Neuronal stem cell (in vitro differentiated cells): ENCODE results near the gene COMP.
A peak's percentile ranks its signal among the peaks of the same experiment; 100 is the strongest.

ENCODE experiments used
- DNase-seq: peaks from one replicate; pipeline ENCODE4 v3.0.0-alpha.2; 2013; ENCODE audit warnings: low spot score
- H2AFZ ChIP-seq: one replicate; pipeline ENCODE4 v1.6.1; 2013; ENCODE audit warnings: mild to moderate bottlenecking, low read length, inconsistent platforms
- H2AK5ac ChIP-seq: 2 replicates; pipeline ENCODE4 v1.6.1; 2013; ENCODE audit warnings: low read depth, mild to moderate bottlenecking, inconsistent platforms, low read length, moderate library complexity, mixed read lengths
- H2BK120ac ChIP-seq: 2 replicates; pipeline ENCODE4 v1.6.1; 2013; ENCODE audit warnings: low read depth, mild to moderate bottlenecking, inconsistent platforms, low read length, moderate library complexity, mixed read lengths
- H2BK12ac ChIP-seq: one replicate; pipeline ENCODE4 v1.6.1; 2013; ENCODE audit warnings: low read length, inconsistent platforms
- H2BK15ac ChIP-seq: 2 replicates; pipeline ENCODE4 v1.6.1; 2013; ENCODE audit warnings: mild to moderate bottlenecking, low read length, inconsistent platforms, mixed read lengths
- H2BK5ac ChIP-seq: one replicate; pipeline ENCODE4 v1.6.1; 2013; ENCODE audit warnings: inconsistent platforms, mild to moderate bottlenecking, low read length, moderate library complexity
- H3K14ac ChIP-seq: one replicate; pipeline ENCODE4 v1.6.1; 2013; ENCODE audit warnings: low read length, inconsistent platforms
- H3K18ac ChIP-seq: 2 replicates; pipeline ENCODE4 v1.6.1; 2013; ENCODE audit warnings: low read length, inconsistent platforms
- H3K23ac ChIP-seq: 2 replicates; pipeline ENCODE4 v1.6.1; 2013; ENCODE audit warnings: low read depth, mild to moderate bottlenecking, mixed read lengths, low read length, inconsistent platforms; ENCODE audit not compliant: poor library complexity
- H3K27ac ChIP-seq: replicated peaks from 3 replicates; pipeline ENCODE4 v1.5.1; 2013; ENCODE audit warnings: low read length, inconsistent platforms
- H3K27me3 ChIP-seq, 3 experiments: 2 replicates each; pipeline ENCODE4 v1.6.1; 2013; ENCODE audit warnings: low read length in 3 of 3, mild to moderate bottlenecking in 2 of 3, inconsistent platforms in 1 of 3, low read depth in 1 of 3, mixed read lengths in 1 of 3, moderate library complexity in 1 of 3; ENCODE audit not compliant: control insufficient read depth in 3 of 3, insufficient read depth in 3 of 3
- H3K36me3 ChIP-seq, 2 donors: replicated peaks in 1 of 2; 2 replicates each; pipeline ENCODE4 v1.6.1; 2013; ENCODE audit warnings: low read length in 2 of 2; ENCODE audit not compliant: control insufficient read depth in 2 of 2, insufficient read depth in 2 of 2
- H3K4ac ChIP-seq: 2 replicates; pipeline ENCODE4 v1.6.1; 2013; ENCODE audit warnings: inconsistent platforms, mild to moderate bottlenecking, low read length, moderate library complexity
- H3K4me1 ChIP-seq, 2 donors: 1 replicate in 1 of 2; 2 replicates in 1 of 2; pipeline ENCODE4 v1.6.1; 2013; ENCODE audit warnings: low read length in 2 of 2, low read depth in 1 of 2; ENCODE audit not compliant: control insufficient read depth in 2 of 2, insufficient read depth in 1 of 2
- H3K4me2 ChIP-seq: one replicate; pipeline ENCODE4 v1.6.1; 2013; ENCODE audit warnings: mild to moderate bottlenecking, low read length, inconsistent platforms; ENCODE audit not compliant: insufficient read depth, poor library complexity, severe bottlenecking
- H3K4me3 ChIP-seq, 2 donors: 2 replicates each; pipeline ENCODE4 v1.5.1; 2013; ENCODE audit warnings: low read length in 2 of 2, mild to moderate bottlenecking in 2 of 2, inconsistent platforms in 1 of 2, moderate library complexity in 1 of 2
- H3K79me1 ChIP-seq: one replicate; pipeline ENCODE4 v1.6.1; 2013; ENCODE audit warnings: low read depth, mild to moderate bottlenecking, inconsistent platforms, low read length, moderate library complexity
- H3K9ac ChIP-seq: one replicate; pipeline ENCODE4 v1.6.1; 2013; ENCODE audit warnings: mild to moderate bottlenecking, low read depth, low read length, inconsistent platforms; ENCODE audit not compliant: poor library complexity
- H3K9me3 ChIP-seq, 2 donors: replicated peaks in 1 of 2; 2 replicates each; pipeline versions ENCODE3 to v1.6.1; 2013; ENCODE audit warnings: low read length in 2 of 2, mild to moderate bottlenecking in 2 of 2, inconsistent platforms in 1 of 2, low read depth in 1 of 2, mixed read lengths in 1 of 2, moderate library complexity in 1 of 2; ENCODE audit not compliant: control insufficient read depth in 2 of 2, insufficient read depth in 1 of 2
- H4K8ac ChIP-seq: one replicate; pipeline ENCODE4 v1.6.1; 2013; ENCODE audit warnings: low read depth, mild to moderate bottlenecking, inconsistent platforms, low read length, moderate library complexity
- H4K91ac ChIP-seq: one replicate; pipeline ENCODE4 v1.6.1; 2013; ENCODE audit warnings: low read length, low read depth, mild to moderate bottlenecking, inconsistent platforms; ENCODE audit not compliant: poor library complexity
- WGBS, 2 donors: extraction: QIAGEN DNeasy Blood & Tissue Kit; methylation state at CpG; one replicate each; pipeline ENCODE4 v1.1.7; 2013; ENCODE audit warnings: missing lambda C conversion rate in 2 of 2, mixed read lengths in 1 of 2; ENCODE audit not compliant: insufficient read length in 2 of 2, insufficient replicate concordance in 1 of 2; ENCODE audit errors: extremely low coverage in 2 of 2; 5-methylcytosine and 5-hydroxymethylcytosine counted together

Gene COMP

GRCh38 chr19:18741124-18742121 is 49.7 kb downstream of the COMP start:
- Histone ChIP-seq H3K23ac (peak overlapping the region; percentile 91), H2BK120ac (peak overlapping the region; percentile 36), H3K18ac (peak overlapping the region; percentile 65), H2BK15ac (peak overlapping the region; percentile 67), H3K27ac (no peak overlapping the region), H2AFZ (no peak overlapping the region), H4K91ac (peak overlapping the region; percentile 79), H3K4me2 (no peak overlapping the region), H2BK5ac (peak overlapping the region; percentile 66), H3K4me1 (peaks cover 14 to 17% of the 10 kb centered on the region in 2 donors), H2BK12ac (peak overlapping the region; percentile 84), H3K9me3 (no peaks in the 10 kb centered on the region), H3K14ac (peak overlapping the region; percentile 17), H2AK5ac (peak overlapping the region; percentile 48), H3K79me1 (peaks cover 7% of the 10 kb centered on the region), H3K36me3 (no peaks in the 10 kb centered on the region), H3K9ac (no peak overlapping the region), H3K4me3 (no peak overlapping the region), H3K27me3 (no peaks in the 10 kb centered on the region), H3K4ac (no peak overlapping the region), H4K8ac (no peak overlapping the region)
- no peak for DNase-seq
- whole genome bisulfite sequencing, 2 donors = no CpG with 5 or more reads among the region's 27 CpGs

GRCh38 chr19:18738961-18739690 is 52.0 kb downstream of the COMP start:
- H3K23ac ChIP-seq = no peak overlapping the region
- peak overlapping the region; percentile 43 for H4K8ac ChIP-seq
- H3K18ac ChIP-seq = peak overlapping the region; percentile 85
- H3K27me3 ChIP-seq = no peaks in the 10 kb centered on the region
- no peak overlapping the region for H3K9ac ChIP-seq
- WGBS, 2 donors = no CpG with 5 or more reads among the region's 20 CpGs
- DNase-seq = no peak
- H3K4me2 ChIP-seq = no peak overlapping the region
- H3K4me1 ChIP-seq = peaks cover 13 to 15% of the 10 kb centered on the region in 2 donors
- H4K91ac ChIP-seq = no peak overlapping the region
- no peak overlapping the region for H2BK12ac ChIP-seq
- peak overlapping the region; percentile 70 for H2AK5ac ChIP-seq
- H2AFZ ChIP-seq = no peak overlapping the region
- H3K9me3 ChIP-seq = no peaks in the 10 kb centered on the region
- no peaks in the 10 kb centered on the region for H3K36me3 ChIP-seq
- H3K14ac ChIP-seq = no peak overlapping the region
- no peak overlapping the region for H3K27ac ChIP-seq
- H3K4ac ChIP-seq = no peak overlapping the region
- no peak overlapping the region for H2BK120ac ChIP-seq
- H2BK5ac ChIP-seq = peak overlapping the region; percentile 66
- no peak overlapping the region for H2BK15ac ChIP-seq
- peaks cover 9% of the 10 kb centered on the region for H3K79me1 ChIP-seq
- no peak overlapping the region for H3K4me3 ChIP-seq

- Histone ChIP-seq H3K36me3 (no peaks in the 10 kb centered on the region), H2AK5ac (no peak overlapping the region), H3K9ac (no peak overlapping the region), H2BK120ac (no peak overlapping the region), H3K9me3 (no peaks in the 10 kb centered on the region), H2AFZ (no peak overlapping the region), H3K18ac (no peak overlapping the region), H3K79me1 (peaks cover 12% of the 10 kb centered on the region), H2BK5ac (no peak overlapping the region), H2BK15ac (no peak overlapping the region), H3K27ac (no peak overlapping the region), H3K4me1 (peaks cover 13 to 15% of the 10 kb centered on the region in 2 donors), H3K4ac (no peak overlapping the region), H3K14ac (no peak overlapping the region), H4K8ac (no peak overlapping the region), H3K4me3 (no peak overlapping the region), H3K4me2 (no peak overlapping the region), H3K23ac (no peak overlapping the region), H2BK12ac (no peak overlapping the region), H3K27me3 (no peaks in the 10 kb centered on the region), H4K91ac (no peak overlapping the region)
- no CpG with 5 or more reads among the region's 1 CpG for WGBS, 2 donors
- no peak for DNase-seq
Measured at GRCh38 chr19:18737954-18738351, 53.2 kb downstream of the COMP start.
